Left lung (tissue), 10 donors: Measurements from ENCODE around the gene TIGD3. TPM values are rescaled to one million over a fixed set of nuclear protein-coding genes. Genes with fewer than 3 reads are reported as not detected.

Experiments
- ATAC-seq: fragments of 200-7000 bp; cut with Tn5 transposase; one replicate; pipeline ENCODE4 v1.9.1; 2020; ENCODE audit warnings: moderate library complexity
- DNase-seq, 4 donors: peaks; one replicate each; pipeline ENCODE4 v3.0.0-alpha.2; 2013 to 2020
- H3K27ac ChIP-seq, 2 donors: fragments of 200-600 bp; sonication (generic) in 1 of 2; one replicate each; pipeline versions ENCODE4 v1.5.0 to v1.8.0; 2020 to 2021
- H3K27me3 ChIP-seq, 2 donors: fragments of 200-600 bp; sonication (generic) in 1 of 2; one replicate each; pipeline versions ENCODE4 v1.5.0 to v1.8.0; 2020 to 2021
- H3K36me3 ChIP-seq, 2 donors: fragments of 200-600 bp; sonication (generic) in 1 of 2; one replicate each; pipeline versions ENCODE4 v1.5.0 to v1.8.0; 2020 to 2021
- H3K4me1 ChIP-seq, 2 donors: fragments of 200-600 bp; one replicate each; pipeline ENCODE4 v1.8.0; 2021
- H3K4me3 ChIP-seq, 2 donors: fragments of 200-600 bp; sonication (generic) in 1 of 2; one replicate each; pipeline versions ENCODE4 v1.5.0 to v1.8.0; 2020 to 2021; ENCODE audit warnings: mild to moderate bottlenecking in 1 of 2
- H3K9me3 ChIP-seq, 2 donors: fragments of 200-600 bp; sonication (generic) in 1 of 2; one replicate each; pipeline versions ENCODE4 v1.5.0 to v1.8.0; 2020 to 2021
- CTCF ChIP-seq, 2 donors: fragments of 200-600 bp; sonication (generic) in 1 of 2; IDR thresholded peaks; one replicate each; pipeline versions ENCODE4 v1.5.0 to v1.8.0; 2021; ENCODE audit warnings: antibody characterized with exemption in 2 of 2
- intact Hi-C, 2 donors: fragments of 100-400 bp; cut with DNase I; formaldehyde crosslinking; loops; one replicate each; pipeline versions ENCODE4 v1.11.2 to v1.14.2; 2022
- polyA plus RNA-seq, 6 donors: library from polyadenylated mRNA; unstranded; fragments of 120-200 nt; gene quantifications; one replicate each; pipeline ENCODE4 v1.2.1, GENCODE V29; 2013; ENCODE audit not compliant: insufficient read length in 6 of 6
- total RNA-seq, 2 donors: library from RNA; stranded (reverse); fragmentation: NEBNext Ultra II Directional; extraction: Animal tissue kit (Norgen Biotek cat#: 25700); gene quantifications; one replicate each; pipeline ENCODE4 v1.2.1, GENCODE V29; 2021
- donor health status: DM: no; HTN: yes; CAD: no.
- donor health status: DM: no; HTN: no; CAD: no.

Gene TIGD3
- total and polyA plus RNA-seq, 8 donors = 0.14 to 0.39 (median 0.24) TPM; not detected in 1

DNA sequence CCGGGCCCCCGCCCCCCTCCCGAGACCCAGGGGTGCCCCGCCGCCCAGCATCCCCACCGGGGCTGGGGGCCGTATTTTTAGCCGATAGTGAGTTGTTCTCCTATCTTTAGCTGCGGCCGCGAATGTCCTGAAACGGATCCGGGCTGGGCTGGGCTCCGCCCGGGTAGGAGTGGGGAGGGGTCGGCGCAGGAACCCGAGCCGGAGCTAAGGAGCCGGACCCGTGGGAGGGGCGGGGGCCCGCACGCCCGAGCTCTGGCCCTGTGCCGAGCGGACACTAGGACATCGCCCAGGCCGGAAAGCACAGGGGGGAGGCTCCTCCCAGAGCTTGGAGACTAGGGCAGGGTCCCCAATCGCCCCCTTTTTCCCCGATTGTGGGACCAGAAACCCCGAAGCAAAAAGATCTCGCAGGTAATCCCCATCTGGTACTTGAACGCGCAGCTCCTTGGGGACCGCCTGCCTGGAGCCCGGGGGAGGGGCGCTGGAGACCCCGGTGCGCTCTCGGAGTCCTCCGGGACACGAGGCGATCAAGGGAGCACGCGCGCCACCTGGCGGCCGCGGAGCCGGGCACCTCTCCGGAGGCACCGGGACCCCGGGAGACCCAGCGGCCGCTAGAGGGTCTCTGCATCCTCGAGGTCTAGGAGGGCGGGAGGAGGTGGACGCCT, 39.2 kb upstream of the TIGD3 start:
- intact Hi-C loops = no loop called here
- H3K4me3 ChIP-seq = peak overlapping the region; percentile 72 to 97
- no peaks in the 10 kb centered on the region for H3K9me3 ChIP-seq
- peak; percentile 75 for ATAC-seq
- peaks cover 28 to 83% of the 10 kb centered on the region in 2 donors for H3K4me1 ChIP-seq
- TF ChIP-seq CTCF (IDR thresholded peaks at IDR 0.05) = peak; percentile 92 to 94
- DNase-seq = peak; percentile 78 to 97 (median 90)
- H3K27ac ChIP-seq = peak overlapping the region; percentile 75 to 82
- peaks cover 0 to 5% of the 10 kb centered on the region in 2 donors for H3K36me3 ChIP-seq
- H3K27me3 ChIP-seq = peaks cover 0 to 9% of the 10 kb centered on the region in 2 donors

- Histone ChIP-seq H3K4me3 (peak overlapping the region; percentile 72 to 97), H3K9me3 (no peaks in the 10 kb centered on the region), H3K4me1 (peaks cover 25 to 83% of the 10 kb centered on the region in 2 donors), H3K27ac (peak overlapping the region; percentile 60 to 82), H3K36me3 (peaks cover 0 to 10% of the 10 kb centered on the region in 2 donors), H3K27me3 (peaks cover 0 to 9% of the 10 kb centered on the region in 2 donors)
- DNase-seq (no peak), ATAC-seq (no peak)
- TF ChIP-seq CTCF (IDR thresholded peaks at IDR 0.05) = peak in 1 of 2 donors; percentile 6
- intact Hi-C loops = no loop called here
Observed at GRCh38 chr11:65315866-65316226, 38.7 kb upstream of the TIGD3 start.

DNA sequence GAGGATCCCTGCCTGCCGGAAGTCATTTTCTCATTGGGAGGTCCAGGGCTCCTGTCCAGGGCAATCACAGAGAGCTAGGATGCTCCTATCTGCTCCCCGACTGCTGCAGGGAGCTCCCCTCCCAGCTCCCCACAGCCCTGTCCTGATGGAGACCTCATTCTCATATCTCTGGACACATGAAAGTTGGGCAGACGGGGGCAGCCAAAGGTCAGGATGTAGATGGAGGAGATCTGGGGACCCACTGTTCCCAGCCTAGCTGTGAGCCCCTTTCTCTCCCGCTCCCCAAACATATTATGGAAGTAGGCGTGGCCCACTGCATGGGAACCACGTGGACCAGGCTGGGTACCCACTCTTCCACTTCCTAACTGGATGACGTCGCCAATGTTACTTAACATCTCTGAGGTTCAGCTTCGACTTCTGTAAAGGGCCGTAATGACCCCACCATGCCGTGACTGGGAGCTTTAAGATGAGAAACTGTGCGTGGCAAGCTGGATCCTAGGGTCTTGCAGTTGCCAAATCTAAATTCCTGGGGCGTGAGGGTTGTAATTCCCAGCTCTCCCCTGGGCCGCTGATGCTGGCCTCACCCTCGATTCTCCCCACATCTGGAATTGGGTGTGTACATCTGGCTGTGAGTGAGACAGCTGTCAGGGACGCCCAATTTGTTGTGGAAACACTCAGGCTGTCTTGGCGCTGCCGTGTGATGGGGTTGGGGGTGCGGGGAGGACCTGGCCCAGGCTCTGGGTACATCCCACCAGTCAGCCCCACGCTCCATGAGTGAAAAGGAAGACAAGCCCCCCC, 38.1 kb upstream of the TIGD3 start:
- no peak for ATAC-seq
- Histone ChIP-seq H3K36me3 (peaks cover 0 to 16% of the 10 kb centered on the region in 2 donors), H3K4me1 (peaks cover 25 to 83% of the 10 kb centered on the region in 2 donors), H3K9me3 (no peaks in the 10 kb centered on the region), H3K27ac (peak overlapping the region; percentile 60 to 82), H3K27me3 (peaks cover 0 to 9% of the 10 kb centered on the region in 2 donors), H3K4me3 (peak overlapping the region; percentile 72 to 97)
- DNase-seq = peak in 1 of 4 donors; percentile 23
- no peak for TF ChIP-seq CTCF (IDR thresholded peaks at IDR 0.05)
- intact Hi-C loops = no loop called here

DNA sequence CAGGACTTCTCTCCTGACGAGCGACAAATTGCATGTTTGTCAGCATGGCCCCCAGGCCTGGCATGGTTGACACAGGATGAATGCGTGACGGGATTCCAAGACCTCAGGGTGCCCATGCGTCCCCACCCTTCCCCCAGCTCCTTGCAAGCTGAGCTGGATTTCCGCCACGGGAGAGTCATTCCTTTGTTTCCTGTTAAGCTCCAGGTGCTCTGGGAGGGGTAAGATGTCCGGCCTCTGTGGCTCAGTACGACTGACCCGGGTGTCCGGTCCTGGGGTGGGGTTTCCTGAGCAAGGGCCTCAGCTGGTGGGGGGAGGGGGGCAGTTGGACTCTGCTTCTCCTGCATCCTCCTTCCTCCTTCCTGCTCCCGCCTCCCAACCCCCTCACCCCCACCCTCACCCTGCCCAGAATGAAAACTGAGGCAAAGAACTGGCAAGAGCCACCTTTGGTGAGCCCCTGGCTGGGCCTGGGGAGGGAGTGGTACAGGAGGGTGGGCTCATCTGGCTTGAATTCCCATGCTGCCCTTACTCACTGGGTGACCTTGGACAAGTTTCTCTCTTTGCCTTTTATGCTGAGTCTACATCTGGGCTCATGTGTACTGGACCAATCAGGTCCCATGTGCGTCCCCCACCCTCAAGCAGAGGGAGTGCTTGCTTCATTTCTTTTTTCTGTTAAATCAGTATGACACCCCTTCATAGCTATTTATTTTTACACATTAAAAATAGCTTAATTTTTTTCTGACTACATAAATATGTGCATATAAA, 37.3 kb upstream of the TIGD3 start:
- Histone ChIP-seq H3K4me1 (peaks cover 25 to 77% of the 10 kb centered on the region in 2 donors), H3K4me3 (peak overlapping the region; percentile 72 to 97), H3K27me3 (peaks cover 0 to 9% of the 10 kb centered on the region in 2 donors), H3K9me3 (no peaks in the 10 kb centered on the region), H3K36me3 (peaks cover 0 to 23% of the 10 kb centered on the region in 2 donors), H3K27ac (peak overlapping the region; percentile 60 to 82)
- peak in 1 of 4 donors; percentile 69 for DNase-seq
- ATAC-seq = no peak
- intact Hi-C loops = no loop called here
- TF ChIP-seq CTCF (IDR thresholded peaks at IDR 0.05) = no peak
